OCI-LY3 (cell line): ENCODE measurements around the gene DSTYK.

ENCODE experiments used
- H2AFZ ChIP-seq: fragments of 200-600, 300-600 bp; shearing (Covaris generic); 2 replicates; pipeline ENCODE4 v1.6.0; 2014; ENCODE audit warnings: antibody characterized with exemption, low read depth, low read length
- H3K27ac ChIP-seq: fragments of 200-600, 300-600 bp; sonication (generic); 2 replicates; pipeline ENCODE4 v1.5.1; 2014; ENCODE audit warnings: mild to moderate bottlenecking, low read length, moderate library complexity, mixed read lengths
- H3K27me3 ChIP-seq: fragments of 200-600, 300-600 bp; sonication (generic); 2 replicates; pipeline ENCODE4 v1.6.1; 2014; ENCODE audit warnings: low read depth, low read length, mixed read lengths
- H3K36me3 ChIP-seq: fragments of 200-600, 300-600 bp; sonication (generic); replicated peaks from 2 replicates; pipeline ENCODE3; 2014; ENCODE audit warnings: low read depth, low read length, mixed read lengths
- H3K4me1 ChIP-seq: fragments of 300-600, 200-600 bp; sonication (generic); 2 replicates; pipeline ENCODE4 v1.6.1; 2014; ENCODE audit warnings: low read length, mixed read lengths
- H3K4me2 ChIP-seq: fragments of 200-600, 300-600 bp; sonication (generic); 2 replicates; pipeline ENCODE4 v1.6.1; 2014; ENCODE audit warnings: low read length, mixed read lengths
- H3K4me3 ChIP-seq: fragments of 300-600, 200-600 bp; sonication (generic); 2 replicates; pipeline ENCODE4 v1.5.1; 2014; ENCODE audit warnings: antibody characterized with exemption, mild to moderate bottlenecking, low read length, moderate library complexity
- H3K79me2 ChIP-seq: fragments of 300-600, 200-600 bp; shearing (Covaris generic); 2 replicates; pipeline ENCODE4 v1.6.1; 2014; ENCODE audit warnings: mild to moderate bottlenecking, low read length, mixed read lengths
- H3K9ac ChIP-seq: fragments of 300-600, 200-600 bp; shearing (Covaris generic); 2 replicates; pipeline ENCODE4 v1.6.0; 2014; ENCODE audit warnings: mild to moderate bottlenecking, low read length, moderate library complexity
- H3K9me3 ChIP-seq: fragments of 200-600, 300-600 bp; shearing (Covaris generic); 2 replicates; pipeline ENCODE4 v1.6.1; 2014; ENCODE audit warnings: low read length, mixed read lengths; ENCODE audit not compliant: insufficient read depth
- H4K20me1 ChIP-seq: fragments of 200-600, 300-600 bp; sonication (generic); 2 replicates; pipeline ENCODE4 v1.6.1; 2016; ENCODE audit warnings: low read length, mixed read lengths; ENCODE audit not compliant: insufficient read depth
- CTCF ChIP-seq: fragments of 200-600, 300-600 bp; sonication (generic); IDR thresholded peaks from 2 replicates; pipeline ENCODE4 v1.5.1; 2014; ENCODE audit warnings: antibody characterized with exemption, low read length, low read depth
- EZH2phosphoT487 ChIP-seq: fragments of 200-600 bp; shearing (Covaris generic); IDR thresholded peaks from 2 replicates; pipeline ENCODE4 v1.6.1; 2018; ENCODE audit warnings: antibody characterized with exemption, mixed run types, low read depth

The DSTYK gene

GRCh38 chr1:205169248-205169647 lies 42.3 kb downstream of the DSTYK start:
- TF ChIP-seq EZH2phosphoT487 (no peak), CTCF (no peak)
- Histone ChIP-seq H3K4me2 (no peak overlapping the region), H2AFZ (no peak overlapping the region), H3K27ac (no peak overlapping the region), H3K79me2 (no peaks in the 10 kb centered on the region), H3K27me3 (no peaks in the 10 kb centered on the region), H3K9ac (no peak overlapping the region), H3K9me3 (no peaks in the 10 kb centered on the region), H3K4me3 (no peak overlapping the region), H4K20me1 (peaks cover 3% of the 10 kb centered on the region; the same call in 1 of the 2 replicates), H3K36me3 (peaks cover 11% of the 10 kb centered on the region), H3K4me1 (no peaks in the 10 kb centered on the region; the same call in 1 of the 2 replicates)

- H2AFZ ChIP-seq = no peak overlapping the region
- TF ChIP-seq EZH2phosphoT487 (no peak), CTCF (no peak)
- H3K27ac ChIP-seq = no peak overlapping the region
- H3K79me2 ChIP-seq = no peaks in the 10 kb centered on the region
- H3K27me3 ChIP-seq = no peaks in the 10 kb centered on the region
- no peaks in the 10 kb centered on the region; the same call in 1 of the 2 replicates for H3K4me1 ChIP-seq
- H4K20me1 ChIP-seq = peaks cover 3% of the 10 kb centered on the region; the same call in 1 of the 2 replicates
- H3K9me3 ChIP-seq = no peaks in the 10 kb centered on the region
- H3K9ac ChIP-seq = no peak overlapping the region
- H3K4me3 ChIP-seq = no peak overlapping the region
- no peak overlapping the region for H3K4me2 ChIP-seq
- peaks cover 16% of the 10 kb centered on the region for H3K36me3 ChIP-seq
Measured at GRCh38 chr1:205168291-205168690, 43.2 kb downstream of the DSTYK start.

- Histone ChIP-seq H4K20me1 (no peaks in the 10 kb centered on the region), H3K4me1 (no peaks in the 10 kb centered on the region), H3K36me3 (peaks cover 59% of the 10 kb centered on the region), H2AFZ (no peak overlapping the region), H3K4me3 (no peak overlapping the region), H3K79me2 (no peaks in the 10 kb centered on the region), H3K27ac (no peak overlapping the region), H3K9me3 (peaks cover under 1% of the 10 kb centered on the region; the same call in 1 of the 2 replicates), H3K4me2 (no peak overlapping the region), H3K27me3 (no peaks in the 10 kb centered on the region), H3K9ac (no peak overlapping the region)
- no peak for TF ChIP-seq EZH2phosphoT487
- TF ChIP-seq CTCF = no peak
Measured at GRCh38 chr1:205162301-205162700, 49.2 kb downstream of the DSTYK start.

GRCh38 chr1:205161076-205161475 lies 50.4 kb downstream of the DSTYK start:
- H4K20me1 ChIP-seq = no peaks in the 10 kb centered on the region
- no peaks in the 10 kb centered on the region for H3K79me2 ChIP-seq
- no peaks in the 10 kb centered on the region for H3K4me1 ChIP-seq
- H3K4me3 ChIP-seq = no peak overlapping the region
- no peak overlapping the region for H3K27ac ChIP-seq
- no peak overlapping the region for H3K4me2 ChIP-seq
- no peak overlapping the region for H3K9ac ChIP-seq
- no peaks in the 10 kb centered on the region for H3K27me3 ChIP-seq
- H3K9me3 ChIP-seq = peaks cover 11% of the 10 kb centered on the region
- H2AFZ ChIP-seq = no peak overlapping the region
- H3K36me3 ChIP-seq = peaks cover 69% of the 10 kb centered on the region
- no peak for TF ChIP-seq EZH2phosphoT487
- TF ChIP-seq CTCF = no peak
